Tibial artery (tissue), 4 donors: ENCODE results near the gene SPATA31E1.

ENCODE experiments used
- DNase-seq, 2 donors: peaks; one replicate each; pipeline ENCODE4 v3.0.0-alpha.2; 2019
- H3K27ac ChIP-seq, 2 donors: fragments of 200-600 bp; sonication (generic) in 1 of 2; 1 replicate in 1 of 2; 2 replicates in 1 of 2; pipeline ENCODE4 v1.5.1; 2018 to 2019; ENCODE audit warnings: mild to moderate bottlenecking in 1 of 2
- H3K27me3 ChIP-seq, 2 donors: fragments of 200-600 bp; sonication (generic) in 1 of 2; one replicate each; pipeline versions ENCODE4 v1.5.1 to v1.6.0; 2016 to 2019
- H3K36me3 ChIP-seq, 3 donors: fragments of 200-600 bp; sonication (generic) in 2 of 3; one replicate each; pipeline ENCODE4 v1.5.1; 2016 to 2019; ENCODE audit warnings: mild to moderate bottlenecking in 2 of 3
- H3K4me1 ChIP-seq, 4 donors: fragments of 200-600 bp; sonication (generic) in 2 of 4; 1 replicate in 3 of 4; 2 replicates in 1 of 4; pipeline ENCODE4 v1.5.1; 2016 to 2019
- H3K4me3 ChIP-seq, 2 donors: fragments of 200-600 bp; sonication (generic) in 1 of 2; 1 replicate in 1 of 2; 2 replicates in 1 of 2; pipeline ENCODE4 v1.5.1; 2018 to 2019; ENCODE audit warnings: mild to moderate bottlenecking in 2 of 2
- H3K9me3 ChIP-seq, 3 donors: fragments of 200-600 bp; sonication (generic) in 1 of 3; one replicate each; pipeline ENCODE4 v1.5.1; 2016 to 2019
- intact Hi-C: fragments of 100-400 bp; cut with DNase I; formaldehyde crosslinking; loops from one replicate; pipeline ENCODE4 v1.15.0; 2023; ENCODE audit warnings: low total_unique reads
- TF ChIP-seq, protein P1 (sequence below), 2 experiments: fragments of 200-600 bp in 1 of 2; fragments of 450-650 bp in 1 of 2; IDR thresholded peaks; one replicate each; pipeline ENCODE4 v1.5.1; 2017 to 2019; ENCODE audit warnings: antibody characterized with exemption in 2 of 2, mild to moderate bottlenecking in 1 of 2, moderate library complexity in 1 of 2

SPATA31E1 gene

DNA sequence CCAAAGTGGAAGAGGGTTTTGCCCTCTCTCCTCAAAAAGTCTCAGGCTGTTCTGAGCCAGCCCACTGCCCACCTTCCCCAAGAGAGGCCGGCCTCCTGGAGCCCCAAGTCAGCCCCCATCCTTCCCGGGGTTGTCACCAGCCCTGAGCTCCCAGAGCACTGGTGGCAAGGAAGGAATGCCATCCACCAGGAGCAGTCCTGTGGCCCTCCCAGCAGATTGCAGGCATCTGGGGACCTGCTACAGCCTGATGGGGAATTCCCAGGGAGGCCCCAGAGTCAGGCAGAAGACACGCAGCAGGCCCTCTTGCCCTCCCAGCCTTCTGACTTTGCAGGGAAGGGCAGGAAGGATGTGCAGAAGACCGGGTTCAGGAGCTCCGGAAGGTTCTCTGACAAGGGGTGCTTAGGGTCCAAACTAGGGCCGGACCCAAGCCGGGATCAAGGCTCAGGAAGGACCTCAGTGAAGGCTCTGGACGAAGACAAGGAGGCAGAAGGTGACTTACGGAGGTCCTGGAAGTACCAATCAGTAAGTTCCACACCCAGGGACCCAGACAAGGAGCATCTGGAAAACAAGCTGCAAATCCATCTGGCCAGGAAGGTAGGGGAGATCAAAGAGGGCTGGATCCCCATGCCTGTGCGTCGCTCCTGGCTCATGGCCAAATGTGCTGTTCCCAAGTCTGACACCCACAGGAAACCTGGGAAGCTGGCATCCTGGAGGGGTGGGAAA, 3.7 kb downstream of the SPATA31E1 start:
- TF ChIP-seq, protein P1, sequence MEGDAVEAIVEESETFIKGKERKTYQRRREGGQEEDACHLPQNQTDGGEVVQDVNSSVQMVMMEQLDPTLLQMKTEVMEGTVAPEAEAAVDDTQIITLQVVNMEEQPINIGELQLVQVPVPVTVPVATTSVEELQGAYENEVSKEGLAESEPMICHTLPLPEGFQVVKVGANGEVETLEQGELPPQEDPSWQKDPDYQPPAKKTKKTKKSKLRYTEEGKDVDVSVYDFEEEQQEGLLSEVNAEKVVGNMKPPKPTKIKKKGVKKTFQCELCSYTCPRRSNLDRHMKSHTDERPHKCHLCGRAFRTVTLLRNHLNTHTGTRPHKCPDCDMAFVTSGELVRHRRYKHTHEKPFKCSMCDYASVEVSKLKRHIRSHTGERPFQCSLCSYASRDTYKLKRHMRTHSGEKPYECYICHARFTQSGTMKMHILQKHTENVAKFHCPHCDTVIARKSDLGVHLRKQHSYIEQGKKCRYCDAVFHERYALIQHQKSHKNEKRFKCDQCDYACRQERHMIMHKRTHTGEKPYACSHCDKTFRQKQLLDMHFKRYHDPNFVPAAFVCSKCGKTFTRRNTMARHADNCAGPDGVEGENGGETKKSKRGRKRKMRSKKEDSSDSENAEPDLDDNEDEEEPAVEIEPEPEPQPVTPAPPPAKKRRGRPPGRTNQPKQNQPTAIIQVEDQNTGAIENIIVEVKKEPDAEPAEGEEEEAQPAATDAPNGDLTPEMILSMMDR (IDR thresholded peaks at IDR 0.05) = no peak
- Histone ChIP-seq H3K9me3 (no peaks in the 10 kb centered on the region), H3K4me3 (no peak overlapping the region), H3K36me3 (no peaks in the 10 kb centered on the region), H3K27me3 (no peaks in the 10 kb centered on the region), H3K27ac (no peak overlapping the region), H3K4me1 (no peaks in the 10 kb centered on the region)
- intact Hi-C loops = no loop called here
- DNase-seq = no peak

DNA sequence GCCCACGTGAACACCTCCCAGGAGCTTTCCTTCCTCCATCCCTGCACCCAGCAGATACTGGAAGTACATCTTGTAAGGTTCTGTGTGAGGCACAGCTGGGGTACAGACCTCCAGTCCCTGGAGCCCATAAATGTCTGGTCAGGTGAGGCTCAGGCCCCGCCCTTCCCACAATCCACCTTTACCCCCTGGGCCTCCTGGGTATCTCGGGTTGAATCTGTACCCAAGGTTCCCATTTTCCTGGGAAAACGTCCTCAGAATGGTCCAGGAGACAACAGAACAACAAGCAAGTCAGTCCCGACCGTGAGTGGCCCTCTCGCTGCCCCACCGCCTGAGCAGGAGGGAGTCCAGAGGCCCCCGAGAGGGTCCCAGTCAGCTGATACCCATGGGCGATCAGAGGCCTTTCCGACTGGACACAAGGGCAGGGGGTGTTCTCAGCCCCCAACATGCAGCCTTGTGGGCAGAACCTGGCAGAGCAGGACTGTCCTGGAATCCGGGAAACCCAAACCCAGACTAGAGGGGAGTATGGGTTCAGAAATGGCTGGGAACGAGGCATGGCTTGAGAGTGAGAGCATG, 4.3 kb downstream of the SPATA31E1 start:
- Histone ChIP-seq H3K27ac (no peak overlapping the region), H3K9me3 (no peaks in the 10 kb centered on the region), H3K4me3 (no peak overlapping the region), H3K4me1 (no peaks in the 10 kb centered on the region), H3K27me3 (no peaks in the 10 kb centered on the region), H3K36me3 (no peaks in the 10 kb centered on the region)
- TF ChIP-seq, protein P1 (IDR thresholded peaks at IDR 0.05) = no peak
- intact Hi-C loops = no loop called here
- no peak for DNase-seq

DNA sequence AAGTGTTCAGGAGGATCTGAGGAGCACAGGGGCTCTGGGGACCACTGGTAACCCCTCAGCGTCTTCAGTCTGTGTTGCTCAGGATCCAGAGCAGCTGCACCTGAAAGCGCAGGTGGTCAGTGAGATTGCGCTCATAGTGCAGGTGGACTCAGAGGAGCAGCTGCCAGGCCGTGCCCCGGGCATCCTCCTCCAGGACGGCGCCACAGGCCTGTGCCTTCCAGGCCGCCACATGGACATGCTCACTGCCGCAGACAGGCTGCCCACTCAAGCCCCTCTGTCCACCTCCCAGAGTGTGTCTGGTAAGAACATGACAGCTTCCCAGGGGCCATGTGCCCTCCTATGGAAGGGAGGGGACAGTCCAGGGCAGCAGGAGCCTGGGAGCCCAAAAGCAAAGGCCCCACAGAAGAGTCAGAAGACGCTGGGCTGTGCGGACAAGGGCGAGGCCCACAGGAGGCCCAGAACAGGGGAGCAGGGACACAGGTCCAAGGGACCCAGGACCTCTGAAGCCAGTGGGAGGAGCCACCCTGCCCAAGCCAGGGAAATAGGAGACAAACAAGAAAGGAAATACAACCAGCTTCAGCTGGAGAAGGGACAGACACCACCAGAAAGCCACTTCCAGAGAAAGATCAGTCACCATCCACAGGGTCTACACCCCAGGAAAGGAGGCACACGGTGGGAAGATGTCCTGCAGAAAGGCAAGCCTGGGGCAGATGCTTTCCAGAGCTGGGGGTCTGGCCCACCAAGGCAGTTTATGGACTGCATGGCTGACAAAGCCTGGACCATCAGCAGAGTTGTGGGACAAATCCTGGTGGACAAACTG, 5.2 kb downstream of the SPATA31E1 start:
- Histone ChIP-seq H3K27ac (no peak overlapping the region), H3K27me3 (no peaks in the 10 kb centered on the region), H3K4me1 (no peaks in the 10 kb centered on the region), H3K9me3 (no peaks in the 10 kb centered on the region), H3K36me3 (no peaks in the 10 kb centered on the region), H3K4me3 (no peak overlapping the region)
- intact Hi-C loops = no loop called here
- TF ChIP-seq, protein P1 (IDR thresholded peaks at IDR 0.05) = no peak
- no peak for DNase-seq

DNA sequence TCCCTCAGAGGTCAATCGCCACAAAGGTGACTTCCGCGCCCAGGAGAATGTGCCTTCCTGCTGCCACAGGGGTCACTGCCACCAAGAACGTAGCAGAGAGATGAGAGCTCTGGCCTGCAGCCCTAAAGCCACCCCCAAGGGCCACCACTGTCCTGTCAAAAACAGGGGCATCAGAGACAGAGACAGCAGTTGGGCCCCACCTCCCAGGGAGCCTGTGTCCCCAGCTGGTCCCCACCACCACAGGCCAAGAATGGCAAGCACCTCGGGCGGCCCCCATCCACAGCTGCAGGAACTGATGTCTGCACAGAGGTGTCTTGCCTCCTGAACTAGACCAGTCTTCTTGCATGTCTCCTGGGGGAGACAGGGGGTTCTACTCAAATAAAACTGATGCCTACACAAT, 5.8 kb downstream of the SPATA31E1 start:
- no peaks in the 10 kb centered on the region for H3K9me3 ChIP-seq
- no peaks in the 10 kb centered on the region for H3K27me3 ChIP-seq
- H3K4me3 ChIP-seq = no peak overlapping the region
- H3K27ac ChIP-seq = no peak overlapping the region
- intact Hi-C loops = no loop called here
- no peaks in the 10 kb centered on the region for H3K4me1 ChIP-seq
- TF ChIP-seq, protein P1 (IDR thresholded peaks at IDR 0.05) = no peak
- H3K36me3 ChIP-seq = no peaks in the 10 kb centered on the region
- no peak for DNase-seq

DNA sequence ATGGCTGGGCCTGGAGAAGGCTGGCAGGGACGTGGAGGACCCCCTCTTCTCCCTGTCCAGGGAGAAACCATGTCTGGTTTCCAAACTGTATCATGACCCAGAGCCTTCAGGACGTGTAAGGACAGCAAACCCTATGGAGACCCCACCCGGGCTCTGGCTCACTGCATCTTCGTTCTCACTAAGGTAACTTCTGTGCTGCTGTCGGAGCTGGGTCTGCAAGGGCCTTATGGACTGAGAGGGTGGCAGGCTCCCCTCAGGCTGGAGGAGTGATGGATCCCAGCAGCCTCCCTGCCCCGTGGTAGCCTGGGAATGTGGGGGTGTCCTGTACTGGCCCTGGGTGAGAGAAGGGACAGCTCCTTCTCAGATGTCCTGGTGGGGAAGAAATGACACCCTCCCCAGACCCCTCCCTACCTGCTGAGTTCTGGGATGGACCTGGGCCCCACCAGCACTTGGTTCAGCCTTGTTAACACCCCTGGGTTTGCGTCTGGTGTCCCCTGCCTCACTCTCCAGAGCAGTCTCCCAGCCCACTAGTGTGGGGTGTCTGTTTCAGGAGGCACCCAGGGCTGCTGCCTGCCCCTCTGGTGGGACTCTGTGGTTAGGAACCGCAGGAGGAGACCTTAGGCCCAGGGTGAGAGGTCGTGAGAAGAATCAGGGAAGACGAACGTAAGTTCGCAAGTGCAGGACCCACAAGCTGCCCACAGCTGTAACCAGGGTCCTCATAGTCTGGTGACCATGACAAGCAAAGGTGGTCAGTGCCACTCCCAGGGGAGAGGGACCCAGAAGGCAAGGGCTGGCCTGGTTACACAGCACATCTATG, 6.6 kb downstream of the SPATA31E1 start:
- H3K27me3 ChIP-seq = no peaks in the 10 kb centered on the region
- H3K4me1 ChIP-seq = no peaks in the 10 kb centered on the region
- H3K9me3 ChIP-seq = peaks cover 0 to under 1% (median 0%) of the 10 kb centered on the region in 3 donors
- no peak overlapping the region for H3K4me3 ChIP-seq
- TF ChIP-seq, protein P1 (IDR thresholded peaks at IDR 0.05) = no peak
- intact Hi-C loops = no loop called here
- no peaks in the 10 kb centered on the region for H3K36me3 ChIP-seq
- no peak overlapping the region for H3K27ac ChIP-seq
- DNase-seq = no peak
